HepG2 (cell line): ENCODE data around the gene APOC1. TPM values are rescaled to one million over a fixed set of nuclear protein-coding genes. Genes with fewer than 3 reads are reported as not detected.

ENCODE experiments used
- ARID4A ChIP-seq: sonication (generic); formaldehyde crosslinking; IDR thresholded peaks from 2 replicates; pipeline ENCODE4 v1.5.0; 2020; ENCODE audit warnings: mild to moderate bottlenecking, missing genetic modification reagents, borderline replicate concordance
- ARNT2 ChIP-seq: sonication (generic); formaldehyde crosslinking; IDR thresholded peaks from 2 replicates; pipeline ENCODE4 v1.8.0; 2022; ENCODE audit warnings: mild to moderate bottlenecking, low read depth, missing genetic modification reagents, moderate library complexity
- ATF4 ChIP-seq, 2 experiments: fragments of 450-650 bp in 1 of 2; sonication (generic) in 1 of 2; formaldehyde crosslinking; IDR thresholded peaks; 2 replicates each; pipeline versions ENCODE4 v1.5.0 to v1.8.0; 2020 to 2022; ENCODE audit warnings: mild to moderate bottlenecking in 1 of 2, missing genetic modification reagents in 1 of 2
- HOMEZ ChIP-seq: IDR thresholded peaks from 2 replicates; pipeline ENCODE4 v1.6.1; 2016; ENCODE audit warnings: low read depth
- IRF1 ChIP-seq: sonication (generic); formaldehyde crosslinking; IDR thresholded peaks from 2 replicates; pipeline ENCODE4 v1.4.0; 2020; ENCODE audit warnings: low read depth, mild to moderate bottlenecking, missing genetic modification reagents
- MEIS1 ChIP-seq: sonication (generic); formaldehyde crosslinking; IDR thresholded peaks from 2 replicates; pipeline ENCODE4 v1.9.0; 2021; ENCODE audit warnings: mild to moderate bottlenecking, missing genetic modification reagents, moderate library complexity, borderline replicate concordance
- NCOA1 ChIP-seq: sonication (generic); formaldehyde crosslinking; IDR thresholded peaks from 2 replicates; pipeline ENCODE4 v1.9.0; 2021; ENCODE audit warnings: missing genetic modification reagents
- PAF1 ChIP-seq: IDR thresholded peaks from 2 replicates; pipeline ENCODE4 v1.6.1; 2016; ENCODE audit warnings: missing genetic modification reagents, missing compliant biosample characterization
- RFXANK ChIP-seq: IDR thresholded peaks from 2 replicates; pipeline ENCODE4 v1.6.1; 2016
- RNF2 ChIP-seq: fragments of 450-650 bp; conservative IDR thresholded peaks from 2 replicates; pipeline ENCODE4 v1.6.1; 2016; ENCODE audit warnings: low read depth
- SMAD1 ChIP-seq: sonication (generic); formaldehyde crosslinking; IDR thresholded peaks from 2 replicates; pipeline ENCODE4 v1.4.0; 2020; ENCODE audit warnings: missing genetic modification reagents, low read depth, mild to moderate bottlenecking, borderline replicate concordance
- THRA ChIP-seq: sonication (generic); formaldehyde crosslinking; IDR thresholded peaks from 2 replicates; pipeline ENCODE4 v1.4.0; 2020; ENCODE audit warnings: missing genetic modification reagents, borderline replicate concordance
- ZBTB20 ChIP-seq: sonication (generic); formaldehyde crosslinking; IDR thresholded peaks from 2 replicates; pipeline ENCODE4 v1.8.1; 2023; ENCODE audit warnings: missing genetic modification reagents, low read depth, mild to moderate bottlenecking, borderline replicate concordance
- ZC3H13 ChIP-seq: sonication (generic); formaldehyde crosslinking; IDR thresholded peaks from 2 replicates; pipeline ENCODE4 v1.8.1; 2023; ENCODE audit warnings: mild to moderate bottlenecking, missing genetic modification reagents, moderate library complexity
- ZFP62 ChIP-seq: sonication (generic); formaldehyde crosslinking; IDR thresholded peaks from 2 replicates; pipeline ENCODE4 v1.4.0; 2020; ENCODE audit warnings: missing genetic modification reagents
- ZNF329 ChIP-seq: sonication (generic); formaldehyde crosslinking; IDR thresholded peaks from 2 replicates; pipeline ENCODE4 v1.9.0; 2021; ENCODE audit warnings: low read depth, mild to moderate bottlenecking, missing genetic modification reagents
- ZNF33A ChIP-seq: sonication (generic); formaldehyde crosslinking; IDR thresholded peaks from 2 replicates; pipeline ENCODE4 v1.5.1; 2020; ENCODE audit warnings: missing genetic modification reagents, mild to moderate bottlenecking, moderate library complexity, borderline replicate concordance
- ZNF44 ChIP-seq: sonication (generic); formaldehyde crosslinking; IDR thresholded peaks from 2 replicates; pipeline ENCODE4 v1.5.1; 2020; ENCODE audit warnings: mild to moderate bottlenecking, missing genetic modification reagents
- ZNF556 ChIP-seq: sonication (generic); formaldehyde crosslinking; IDR thresholded peaks from 2 replicates; pipeline ENCODE4 v1.4.0; 2020; ENCODE audit warnings: mild to moderate bottlenecking, missing genetic modification reagents, borderline replicate concordance
- ZNF878 ChIP-seq: sonication (generic); formaldehyde crosslinking; IDR thresholded peaks from 2 replicates; pipeline ENCODE4 v1.8.1; 2023; ENCODE audit warnings: mild to moderate bottlenecking, missing genetic modification reagents, moderate library complexity
- polyA plus RNA-seq, 8 experiments: library from polyadenylated mRNA; depleted of rRNA in 3 of 8; stranded (reverse) in 7 of 8; unstranded in 1 of 8; fragments of >200 nt; fragmentation: Illumina TruSeq in 4 of 8; extraction: Trizol in 4 of 8; gene quantifications; 2 replicates each; pipeline versions ENCODE4 v1.2.1 to v1.2.3, GENCODE V29; 2011 to 2016; ENCODE audit warnings: low read depth in 4 of 8, missing spikeins in 1 of 8, mixed read lengths in 1 of 8; ENCODE audit not compliant: insufficient read depth in 1 of 8
- total RNA-seq, 5 experiments: library from RNA; depleted of rRNA; stranded (reverse); fragments of >200 nt; fragmentation: Illumina TruSeq; extraction: Trizol; gene quantifications; 2 replicates each; pipeline ENCODE4 v1.2.3, GENCODE V29; 2016; ENCODE audit warnings: low read depth in 1 of 5

APOC1 gene
- total and polyA plus RNA-seq, 2 of the 13 experiments (the other 11 are each of a cell fraction or from before 2014, with no cell fraction given), result 600 to 1,235 TPM

GRCh38 chr19:44954649-44955504, 40.5 kb downstream of the APOC1 start, which contains the start of gene CLPTM1 (continued):
- no peak; the same call in 1 of the 2 replicates for TF ChIP-seq ZC3H13 (CRISPR knock-in tag)
- 0 out of 2 replicates have a peak, but pooled peaks have one; percentile 19 for TF ChIP-seq NCOA1 (CRISPR knock-in tag)
- TF ChIP-seq RFXANK, result 0 out of 2 replicates have a peak, but pooled peaks have one; percentile 24
- peak; percentile 88; the same call in 1 of the 2 replicates for TF ChIP-seq ARID4A (CRISPR knock-in tag)
- peak; percentile 10; the same call in 1 of the 2 replicates for TF ChIP-seq MEIS1
- TF ChIP-seq ZNF33A (CRISPR knock-in tag), result no peak
- TF ChIP-seq PAF1 (CRISPR knock-in tag), result no peak; the same call in 1 of the 2 replicates
- TF ChIP-seq ZBTB20 (CRISPR knock-in tag), result no peak
- TF ChIP-seq ATF4 (CRISPR knock-in tag; IDR thresholded peaks at IDR 0.05), result no peak; a peak in 1 of 4 replicates
- no peak for TF ChIP-seq IRF1 (CRISPR knock-in tag)
- TF ChIP-seq RNF2, result no peak; the same call in 1 of the 2 replicates
- no peak for TF ChIP-seq ZNF878
- no peak for TF ChIP-seq ZNF329 (CRISPR knock-in tag)
- no peak for TF ChIP-seq ZNF44 (CRISPR knock-in tag)
- TF ChIP-seq ZNF556 (CRISPR knock-in tag), result no peak
- no peak for TF ChIP-seq THRA (CRISPR knock-in tag)
- TF ChIP-seq ARNT2, result no peak
- TF ChIP-seq SMAD1 (CRISPR knock-in tag), result no peak
- TF ChIP-seq ZFP62 (CRISPR knock-in tag), result no peak
- TF ChIP-seq HOMEZ, result no peak
